H1 (cell line): ENCODE measurements around the gene IFRD1.

Experiments used
- EP300 ChIP-seq, 2 experiments: IDR thresholded peaks; 1 replicate in 1 of 2; 2 replicates in 1 of 2; pipeline ENCODE4 v1.6.1; 2011 to 2012; ENCODE audit warnings: low read depth in 2 of 2, low read length in 2 of 2, mild to moderate bottlenecking in 2 of 2, borderline replicate concordance in 1 of 2, inconsistent platforms in 1 of 2, moderate library complexity in 1 of 2
- EZH2 ChIP-seq: fragments of 200-600 bp; sonication (generic); IDR thresholded peaks from 2 replicates; pipeline ENCODE4 v1.7.1; 2012; ENCODE audit warnings: low read depth, mild to moderate bottlenecking, moderate library complexity, low read length, inconsistent platforms; ENCODE audit not compliant: severe bottlenecking
- GTF2F1 ChIP-seq: IDR thresholded peaks from 2 replicates; pipeline ENCODE4 v1.6.1; 2012; ENCODE audit warnings: low read depth, low read length, improper control_type of control experiment, borderline replicate concordance
- JUN ChIP-seq: IDR thresholded peaks from 2 replicates; pipeline ENCODE4 v1.6.1; 2011; ENCODE audit warnings: low read depth, mild to moderate bottlenecking, improper control_type of control experiment, low read length
- KDM1A ChIP-seq: fragments of 200-600, 300-600 bp; sonication (generic); IDR thresholded peaks from 2 replicates; pipeline ENCODE4 v1.7.1; 2016; ENCODE audit warnings: mild to moderate bottlenecking, low read length, borderline replicate concordance
- NANOG ChIP-seq: IDR thresholded peaks from 2 replicates; pipeline ENCODE4 v1.6.1; 2011; ENCODE audit warnings: low read length, low read depth, mild to moderate bottlenecking, inconsistent platforms; ENCODE audit not compliant: insufficient read depth, poor library complexity, severe bottlenecking
- POLR2A ChIP-seq, 2 experiments: IDR thresholded peaks; 1 replicate in 1 of 2; 2 replicates in 1 of 2; pipeline ENCODE4 v1.6.1; 2011; ENCODE audit warnings: low read depth in 2 of 2, low read length in 2 of 2, mild to moderate bottlenecking in 2 of 2; ENCODE audit errors: control extremely low read depth in 1 of 2
- POLR2AphosphoS5 ChIP-seq: IDR thresholded peaks from 2 replicates; pipeline ENCODE4 v1.6.1; 2011; ENCODE audit warnings: low read depth, low read length
- SIN3A ChIP-seq, 2 experiments: IDR thresholded peaks in 1 of 2; conservative IDR thresholded peaks in 1 of 2; 2 replicates each; pipeline ENCODE4 v1.6.1; 2011 to 2012; ENCODE audit warnings: low read length in 2 of 2, improper control_type of control experiment in 1 of 2, low read depth in 1 of 2, mild to moderate bottlenecking in 1 of 2
- TAF7 ChIP-seq: optimal IDR thresholded peaks from 2 replicates; pipeline ENCODE3; 2011; ENCODE audit warnings: low read depth, mild to moderate bottlenecking, inconsistent platforms, low read length, moderate library complexity, borderline replicate concordance
- TBP ChIP-seq: IDR thresholded peaks from 2 replicates; pipeline ENCODE4 v1.6.1; 2011; ENCODE audit warnings: low read depth, low read length, improper control_type of control experiment
- YY1 ChIP-seq: IDR thresholded peaks from 2 replicates; pipeline ENCODE4 v1.6.1; 2011; ENCODE audit warnings: low read depth, mild to moderate bottlenecking, low read length
- TF ChIP-seq, protein P1 (sequence below), 3 experiments: IDR thresholded peaks; 1 replicate in 2 of 3; 2 replicates in 1 of 3; pipeline versions ENCODE4 v1.5.1 to v1.6.1; 2011; ENCODE audit warnings: low read length in 3 of 3, mild to moderate bottlenecking in 3 of 3, inconsistent platforms in 2 of 3, low read depth in 1 of 3, moderate library complexity in 1 of 3; ENCODE audit not compliant: insufficient read depth in 1 of 3; ENCODE audit errors: control extremely low read depth in 1 of 3

GRCh38 chr7:112427984-112428383 lies 22.3 kb upstream of the IFRD1 start:
- TF ChIP-seq, protein P1, sequence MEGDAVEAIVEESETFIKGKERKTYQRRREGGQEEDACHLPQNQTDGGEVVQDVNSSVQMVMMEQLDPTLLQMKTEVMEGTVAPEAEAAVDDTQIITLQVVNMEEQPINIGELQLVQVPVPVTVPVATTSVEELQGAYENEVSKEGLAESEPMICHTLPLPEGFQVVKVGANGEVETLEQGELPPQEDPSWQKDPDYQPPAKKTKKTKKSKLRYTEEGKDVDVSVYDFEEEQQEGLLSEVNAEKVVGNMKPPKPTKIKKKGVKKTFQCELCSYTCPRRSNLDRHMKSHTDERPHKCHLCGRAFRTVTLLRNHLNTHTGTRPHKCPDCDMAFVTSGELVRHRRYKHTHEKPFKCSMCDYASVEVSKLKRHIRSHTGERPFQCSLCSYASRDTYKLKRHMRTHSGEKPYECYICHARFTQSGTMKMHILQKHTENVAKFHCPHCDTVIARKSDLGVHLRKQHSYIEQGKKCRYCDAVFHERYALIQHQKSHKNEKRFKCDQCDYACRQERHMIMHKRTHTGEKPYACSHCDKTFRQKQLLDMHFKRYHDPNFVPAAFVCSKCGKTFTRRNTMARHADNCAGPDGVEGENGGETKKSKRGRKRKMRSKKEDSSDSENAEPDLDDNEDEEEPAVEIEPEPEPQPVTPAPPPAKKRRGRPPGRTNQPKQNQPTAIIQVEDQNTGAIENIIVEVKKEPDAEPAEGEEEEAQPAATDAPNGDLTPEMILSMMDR (IDR thresholded peaks at IDR 0.05; ENCODE audit: control extremely low read depth in 1 of 3, insufficient read depth in 1 of 3, low read depth in 1 of 3, low read length in 3 of 3), result no peak
- no peak for TF ChIP-seq NANOG
- no peak for TF ChIP-seq YY1
- no peak for TF ChIP-seq JUN
- no peak for TF ChIP-seq EP300 (IDR thresholded peaks at IDR 0.05; ENCODE audit: borderline replicate concordance in 1 of 2, low read depth in 2 of 2, low read length in 2 of 2)
- TF ChIP-seq POLR2A (IDR thresholded peaks at IDR 0.05; ENCODE audit: control extremely low read depth in 1 of 2, low read depth in 2 of 2, low read length in 2 of 2), result no peak
- no peak for TF ChIP-seq TBP
- no peak for TF ChIP-seq SIN3A (conservative IDR thresholded peaks at IDR 0.05 in 1 of 2, IDR thresholded peaks at IDR 0.05 in 1 of 2; ENCODE audit: low read depth in 1 of 2, low read length in 2 of 2)
- TF ChIP-seq TAF7, result no peak
- TF ChIP-seq POLR2AphosphoS5, result no peak
- no peak for TF ChIP-seq GTF2F1
- no peak for TF ChIP-seq EZH2
- no peak for TF ChIP-seq KDM1A
